Stimulated activated CD4-positive, alpha-beta T cell treated with anti-CD3 and anti-CD28 coated beads, Interleukin-1b, Interleukin-23, amount 100 ng/mL, for 4 hours (primary cell): ENCODE measurements around the gene OSBPL8.
"Not testable (repeated sequence)": the region's sequence is repeated elsewhere in the genome, so short reads cannot be mapped to it uniquely, and the experiment has no call there.

Source experiments
- DNase-seq, 2 donors: peaks; one replicate each; pipeline ENCODE4 v3.0.0-alpha.2; 2020; ENCODE audit warnings: low read depth in 2 of 2

Gene OSBPL8

DNA sequence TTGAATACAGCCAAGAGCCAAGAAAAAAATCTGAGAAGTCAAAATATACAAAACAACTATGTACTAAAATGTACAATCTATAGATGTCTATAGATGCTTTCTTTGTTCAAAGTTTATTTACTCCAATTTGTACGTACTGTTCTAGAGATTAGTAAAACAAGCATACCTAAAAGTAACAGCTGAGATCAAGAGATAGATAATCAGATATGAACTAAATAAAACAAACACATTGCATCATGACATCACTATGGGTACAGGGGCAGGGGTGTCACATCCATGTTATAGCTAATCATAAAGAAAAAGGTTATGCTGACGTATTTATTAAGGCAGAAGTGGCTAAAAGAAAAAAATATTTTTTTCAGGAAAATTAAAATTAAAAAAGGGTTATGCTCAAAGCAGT lies 139.3 kb downstream of the OSBPL8 start:
- DNase-seq: no peak

DNA sequence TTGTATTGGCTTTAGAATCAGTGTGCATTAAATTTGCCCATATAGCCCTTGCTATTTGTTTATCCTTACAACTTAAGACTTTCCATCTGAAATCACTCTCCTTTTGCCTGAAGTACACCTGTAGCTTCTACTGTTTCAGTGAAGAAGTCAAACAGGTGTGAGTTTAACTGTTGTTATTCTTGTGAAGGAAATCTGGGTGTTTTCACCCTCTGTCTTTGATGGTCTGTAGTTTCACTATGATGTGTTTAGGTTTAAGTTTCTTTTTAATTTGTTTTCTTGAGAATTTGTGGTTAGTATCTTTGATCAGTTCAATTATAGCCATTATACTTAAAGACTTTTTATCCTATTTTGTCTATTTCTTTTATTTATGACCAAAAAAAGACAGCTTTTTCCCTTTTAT lies 142.5 kb downstream of the OSBPL8 start:
- no peak for DNase-seq

DNA sequence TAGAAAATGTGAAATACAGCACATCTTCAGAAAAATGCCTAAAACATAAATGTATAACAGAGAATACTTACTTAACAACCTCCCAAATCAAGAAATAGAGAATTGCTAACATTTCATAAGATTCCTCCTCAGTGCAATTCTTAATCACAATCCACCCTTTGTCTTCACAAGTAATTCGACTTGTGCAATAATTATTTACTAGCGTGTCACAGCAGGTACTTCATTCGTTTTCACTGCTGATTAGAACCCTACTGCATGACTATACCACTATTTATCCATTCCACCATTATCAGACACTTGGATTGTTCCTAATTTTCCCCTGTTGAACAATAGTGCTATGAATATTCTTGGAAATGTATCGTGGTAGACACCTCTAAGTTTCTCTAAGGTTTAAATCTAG lies 146.4 kb downstream of the OSBPL8 start:
- DNase-seq: no peak

DNA sequence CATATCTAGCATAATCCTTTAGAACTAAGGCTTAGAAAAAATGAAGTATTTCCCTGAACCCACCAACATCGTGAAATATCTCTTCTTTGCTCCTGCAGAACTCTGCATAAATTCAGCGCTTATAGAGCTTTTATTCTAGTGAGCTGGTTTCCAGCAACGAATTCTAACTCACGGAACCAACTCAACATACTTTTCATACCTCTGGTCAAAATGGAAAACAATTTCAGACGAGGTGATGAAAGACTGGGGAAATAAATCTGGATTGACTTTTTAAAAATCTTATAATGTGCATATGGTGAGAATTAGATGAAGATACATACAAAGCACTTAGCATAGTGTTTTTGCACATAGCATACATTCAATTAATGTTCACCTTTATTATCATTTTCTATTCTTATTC lies 148.8 kb downstream of the OSBPL8 start:
- no peak for DNase-seq

DNA sequence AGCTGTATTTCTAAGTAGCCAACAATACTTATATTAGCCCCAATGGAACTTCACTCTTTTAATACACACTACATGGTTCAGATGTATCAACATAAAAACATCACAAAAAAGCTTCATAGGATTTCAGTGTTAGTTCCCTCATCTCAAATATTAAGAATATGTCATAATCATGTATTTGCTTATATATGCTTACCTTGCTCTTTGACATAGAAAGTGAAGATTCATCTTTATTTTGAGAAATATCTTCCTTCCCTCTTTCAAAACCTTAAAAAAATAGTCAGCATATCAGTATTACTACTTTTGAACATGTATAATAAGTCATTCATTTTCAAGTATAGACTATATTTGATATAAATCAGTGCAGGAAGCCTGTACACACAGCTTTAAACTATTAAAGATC lies 149.2 kb downstream of the OSBPL8 start:
- DNase-seq: no peak

DNA sequence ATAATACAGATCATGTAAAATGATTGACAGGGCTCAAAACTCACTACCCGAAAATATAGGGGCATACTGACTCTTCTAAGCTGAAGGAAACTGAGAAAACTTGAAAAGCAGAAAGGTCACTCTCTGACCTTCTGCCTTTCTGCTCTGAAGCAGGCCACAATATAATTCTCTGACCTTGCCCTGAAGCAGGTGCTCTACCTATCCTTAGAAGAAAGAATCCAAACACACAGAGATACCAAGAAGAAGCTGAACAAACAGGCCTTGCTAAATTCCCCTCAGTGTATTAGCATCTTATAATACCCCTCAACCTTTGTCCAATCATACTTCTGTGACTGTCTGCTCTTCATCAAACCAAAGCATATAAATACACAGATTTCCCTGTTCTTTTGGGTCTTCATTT lies 150.5 kb downstream of the OSBPL8 start:
- no peak for DNase-seq

DNA sequence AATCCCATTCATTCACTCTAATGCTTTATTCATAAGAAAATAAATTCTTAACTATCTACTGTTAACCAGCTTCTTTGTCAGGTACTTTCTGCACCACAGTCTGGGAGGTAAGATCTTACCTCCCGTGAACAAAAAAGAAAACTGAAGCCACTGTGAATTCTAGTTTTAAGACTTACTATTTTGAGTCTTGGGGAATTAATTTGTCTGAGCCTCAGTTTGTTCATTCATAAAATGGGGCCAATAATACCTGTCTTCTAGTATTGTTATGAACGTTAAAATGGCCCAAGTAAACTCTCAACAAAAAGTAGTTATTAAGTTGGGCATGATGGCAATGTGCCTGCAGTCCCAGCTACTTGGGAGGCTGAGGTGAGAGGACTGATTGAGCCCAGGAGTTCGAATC lies 151.9 kb downstream of the OSBPL8 start:
- no peak for DNase-seq

DNA sequence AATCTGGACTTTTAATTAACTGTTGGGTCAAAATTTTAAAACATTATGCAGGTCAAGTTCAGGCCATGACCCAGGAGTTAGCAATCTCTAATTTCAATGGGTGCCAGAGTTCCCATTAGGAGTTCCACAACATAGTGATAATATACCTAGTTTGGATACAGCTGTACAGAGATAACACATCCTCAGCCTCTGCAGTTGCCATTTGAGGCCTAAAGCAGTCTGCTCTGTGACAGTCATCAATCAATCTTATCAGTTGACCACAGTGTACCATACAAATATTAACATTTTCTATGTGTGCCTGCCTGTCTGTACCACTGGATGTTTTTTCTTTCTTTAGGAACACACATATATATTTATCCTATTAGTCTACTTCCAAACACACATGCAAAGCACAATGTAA lies 157.3 kb downstream of the OSBPL8 start:
- no peak for DNase-seq

DNA sequence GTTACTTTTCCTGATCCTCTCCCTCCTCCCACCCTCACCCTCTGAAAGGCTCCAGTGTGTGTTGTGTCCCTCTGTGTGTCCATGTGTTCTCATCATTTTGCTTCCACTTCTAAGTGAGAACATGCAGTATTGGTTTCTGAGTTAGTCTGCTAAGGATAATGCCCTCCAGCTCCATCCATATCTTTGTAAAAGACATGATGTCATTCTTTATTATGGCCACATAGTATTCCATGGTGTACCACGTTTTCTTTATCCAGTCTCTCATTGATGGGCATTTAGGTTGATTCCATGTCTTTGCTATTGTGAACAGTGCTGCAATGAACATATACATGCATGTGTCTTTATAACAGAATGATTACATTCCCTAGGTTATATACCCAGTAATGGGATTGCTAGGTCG lies 159.4 kb downstream of the OSBPL8 start:
- no peak for DNase-seq

DNA sequence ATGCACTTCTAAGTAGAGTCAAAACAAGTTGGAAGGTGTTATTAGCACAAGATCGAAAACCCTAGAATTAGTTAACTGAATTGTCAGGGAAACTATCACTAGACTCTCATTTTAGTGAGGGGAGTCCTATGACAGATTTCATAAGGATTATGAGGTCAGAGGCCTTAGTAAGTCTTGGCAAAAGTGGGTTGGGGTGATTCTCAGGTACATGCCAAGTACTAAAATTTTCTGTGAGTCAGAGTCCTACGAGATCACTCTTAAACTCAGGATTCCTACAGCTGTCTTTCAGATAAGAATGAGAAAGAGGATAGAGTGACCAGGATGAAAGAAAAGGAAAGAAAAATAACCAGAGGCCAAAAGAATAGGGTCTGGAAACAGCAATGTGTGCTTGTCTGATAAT lies 160.5 kb downstream of the OSBPL8 start:
- no peak for DNase-seq

DNA sequence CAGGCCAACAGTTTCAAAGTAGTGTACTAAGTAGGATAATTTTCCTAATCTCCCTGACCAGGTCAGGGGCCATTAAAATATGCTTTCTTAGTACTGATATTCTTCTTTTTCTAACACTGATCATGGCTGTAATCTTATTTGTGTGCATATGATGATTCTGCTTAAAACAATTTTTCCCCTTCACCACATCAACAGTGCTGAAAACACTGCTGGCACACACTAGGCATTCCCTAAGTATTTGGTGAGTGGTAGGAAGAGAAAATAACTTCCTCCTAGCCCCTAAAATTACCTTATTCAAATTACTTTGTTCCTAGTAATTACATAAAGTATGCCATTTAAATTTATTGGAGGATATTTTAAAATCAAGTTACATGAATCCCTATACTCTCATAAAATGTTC lies 161.5 kb downstream of the OSBPL8 start:
- no peak for DNase-seq

DNA sequence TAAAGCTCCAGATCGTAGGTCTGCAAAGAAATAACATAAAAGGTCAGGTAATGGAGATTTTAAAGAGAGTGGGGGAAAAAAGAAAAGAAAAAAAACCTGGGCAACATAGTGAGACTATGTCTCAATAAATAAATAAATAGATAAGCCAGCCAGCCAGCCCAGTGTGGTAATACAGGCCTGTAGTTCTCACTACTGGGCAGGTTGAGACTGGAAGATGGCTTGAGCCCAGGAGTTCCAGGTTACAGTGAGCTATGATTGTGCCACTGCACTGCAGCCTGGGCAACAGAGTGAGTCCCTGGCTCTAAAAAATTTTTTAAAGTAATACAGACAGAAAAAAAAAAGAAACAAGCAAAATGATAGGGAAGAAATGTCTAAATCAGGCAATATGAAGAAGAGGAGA lies 168.1 kb downstream of the OSBPL8 start:
- DNase-seq: no peak

DNA sequence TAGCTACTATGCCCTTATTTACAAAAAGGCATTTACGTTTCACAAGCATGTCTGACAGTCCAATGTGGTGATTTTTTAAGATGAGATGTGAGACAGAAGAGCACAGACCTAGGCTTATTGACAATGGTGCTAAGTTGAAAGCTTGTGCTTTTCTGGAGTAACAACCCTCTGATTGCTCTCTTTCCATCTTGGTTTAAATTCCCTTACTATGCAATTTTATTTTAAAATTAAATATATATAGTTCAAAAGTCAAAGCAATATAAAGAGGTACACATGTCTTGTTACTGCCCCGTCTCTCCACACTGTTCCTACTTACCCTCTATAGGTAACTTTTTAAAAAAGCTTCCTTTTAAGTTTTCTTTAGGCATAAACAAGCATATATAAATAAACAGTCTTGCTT lies 172.0 kb downstream of the OSBPL8 start:
- DNase-seq: no peak

DNA sequence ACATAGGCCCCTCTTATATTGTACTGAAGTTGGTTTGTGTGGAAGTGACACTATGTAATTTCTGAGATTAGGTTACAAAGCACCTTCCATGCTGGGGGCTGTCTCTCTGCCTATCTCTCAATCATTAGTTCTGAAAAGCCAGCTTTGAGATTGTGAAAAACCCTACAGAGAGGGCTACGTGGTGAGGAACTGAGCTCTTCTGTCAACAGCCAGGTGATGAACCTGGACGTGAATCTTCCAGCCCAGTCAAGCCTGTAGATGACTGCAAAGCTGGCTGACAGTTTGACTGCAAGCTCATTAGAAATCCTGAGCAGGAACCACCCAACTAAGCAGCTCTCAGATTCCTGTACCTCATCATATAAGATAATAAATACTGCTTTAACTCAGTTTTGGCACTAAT lies 175.0 kb downstream of the OSBPL8 start:
- no peak for DNase-seq

DNA sequence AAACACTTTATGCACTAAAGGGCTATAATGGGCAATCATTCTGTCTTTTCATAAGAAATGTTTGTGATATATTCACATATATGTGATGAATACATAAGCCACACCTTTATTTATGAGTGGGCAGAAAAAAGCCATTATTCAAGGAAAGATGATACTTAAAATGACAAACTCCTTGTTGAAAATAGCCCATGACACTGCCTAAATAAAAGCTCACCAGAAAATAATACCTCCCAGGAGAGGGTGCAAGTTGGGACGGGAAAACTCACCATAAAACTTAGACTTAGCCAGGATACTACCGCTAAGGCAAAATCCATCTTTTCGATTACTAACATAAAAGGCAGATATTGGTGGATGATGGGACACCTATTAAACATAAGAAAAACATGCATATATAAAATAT lies 175.6 kb downstream of the OSBPL8 start:
- DNase-seq: no peak

DNA sequence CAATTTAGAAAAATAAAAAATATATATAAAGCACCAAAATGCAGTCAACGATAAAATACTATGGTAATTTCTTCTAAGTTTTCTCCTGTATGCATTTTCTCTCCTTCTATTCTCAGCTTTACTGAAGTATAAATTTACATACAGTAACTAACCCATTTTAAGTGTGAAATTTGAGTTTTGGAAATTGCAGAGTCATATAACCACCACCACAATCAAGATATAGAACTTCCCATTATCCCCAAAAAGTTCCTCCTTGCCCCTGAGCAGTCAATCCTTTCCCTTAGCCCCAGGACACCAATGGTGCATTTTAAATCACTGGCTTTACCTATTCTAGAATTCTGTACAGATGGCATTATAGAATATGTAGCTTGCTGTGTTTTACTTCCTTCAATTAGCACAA lies 180.3 kb downstream of the OSBPL8 start:
- DNase-seq: no peak

DNA sequence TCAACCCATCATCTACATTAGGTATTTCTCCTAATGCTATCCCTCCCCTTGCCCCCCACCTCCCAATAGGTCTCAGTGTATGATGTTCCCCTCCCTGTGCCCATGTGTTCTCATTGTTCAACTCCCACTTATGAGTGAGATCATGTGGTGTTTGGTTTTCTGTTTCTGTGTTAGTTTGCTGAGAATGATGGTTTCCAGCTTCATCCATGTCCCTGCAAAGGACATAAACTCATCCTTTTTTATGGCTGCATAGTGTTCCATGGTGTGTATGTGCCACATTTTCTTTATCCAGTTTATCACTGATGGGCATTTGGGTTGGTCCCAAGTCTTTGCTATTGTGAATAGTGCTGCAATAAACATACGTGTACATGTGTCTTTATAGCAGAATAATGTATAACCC lies 182.7 kb downstream of the OSBPL8 start:
- not testable (repeated sequence) for DNase-seq

DNA sequence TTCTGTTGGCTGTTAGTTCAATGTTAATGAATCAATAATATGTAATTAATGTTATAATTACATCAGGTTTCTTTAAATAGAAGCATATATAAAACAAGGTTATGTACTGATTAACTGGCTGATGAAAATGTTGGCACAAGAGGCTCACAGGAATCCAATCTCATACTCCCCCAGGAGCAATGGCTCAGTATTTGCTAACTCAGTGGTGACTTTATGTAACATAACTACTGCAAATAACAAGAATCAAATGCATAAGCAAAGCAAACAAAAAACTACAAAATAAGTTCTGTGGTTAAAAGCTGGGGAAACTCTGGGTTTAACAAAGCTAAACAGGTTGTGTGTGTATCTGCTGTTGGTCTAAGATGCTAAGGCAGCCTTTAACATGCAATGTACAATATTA lies 183.6 kb downstream of the OSBPL8 start:
- DNase-seq: no peak

DNA sequence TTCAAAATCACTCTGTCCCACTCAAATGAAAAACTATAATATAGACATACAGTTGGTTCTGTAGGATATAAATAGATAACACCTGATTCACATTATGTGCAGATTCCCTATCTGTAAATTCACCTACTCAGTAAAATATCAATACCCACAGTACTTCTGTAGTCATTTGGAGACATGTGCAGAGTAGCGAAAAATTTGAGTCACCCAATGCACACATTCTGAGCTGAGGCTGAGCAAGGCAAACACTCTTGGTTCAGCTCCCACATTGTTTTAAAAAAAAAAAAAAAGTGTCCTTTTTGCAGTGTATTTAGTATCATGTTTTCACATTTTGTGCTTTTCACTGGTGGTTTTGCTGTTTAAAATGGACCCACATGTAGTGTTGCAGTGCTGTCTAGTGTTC lies 184.1 kb downstream of the OSBPL8 start:
- no peak for DNase-seq

DNA sequence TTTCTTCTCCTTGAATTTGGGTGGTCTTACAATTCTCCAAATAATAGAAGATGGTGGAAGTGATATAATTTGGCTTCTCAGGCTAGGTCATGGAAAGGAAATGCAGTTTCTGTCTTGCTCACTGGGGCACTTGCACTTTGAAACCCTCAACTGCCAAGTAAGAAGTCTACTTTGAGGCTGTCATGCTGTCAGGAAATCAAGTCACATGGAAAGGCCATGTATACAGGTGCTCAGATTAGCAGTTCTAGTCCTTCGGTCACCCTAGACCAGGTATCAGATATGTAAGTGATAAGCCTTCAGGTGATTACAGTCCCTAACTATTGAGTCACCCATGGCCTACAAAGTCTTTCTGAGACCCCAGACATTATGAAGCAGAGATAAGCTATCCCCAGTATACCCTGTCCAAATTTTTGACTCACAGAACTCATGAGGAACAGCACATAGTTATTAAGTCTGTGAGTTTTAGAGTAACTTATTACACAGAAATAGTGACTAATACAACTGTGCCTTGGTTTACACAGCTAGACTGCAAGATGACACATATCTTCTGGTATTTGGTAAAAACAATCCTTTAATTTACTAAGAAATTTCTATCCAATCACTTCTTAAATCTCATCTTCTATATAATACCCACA lies 185.1 kb downstream of the OSBPL8 start:
- no peak for DNase-seq

DNA sequence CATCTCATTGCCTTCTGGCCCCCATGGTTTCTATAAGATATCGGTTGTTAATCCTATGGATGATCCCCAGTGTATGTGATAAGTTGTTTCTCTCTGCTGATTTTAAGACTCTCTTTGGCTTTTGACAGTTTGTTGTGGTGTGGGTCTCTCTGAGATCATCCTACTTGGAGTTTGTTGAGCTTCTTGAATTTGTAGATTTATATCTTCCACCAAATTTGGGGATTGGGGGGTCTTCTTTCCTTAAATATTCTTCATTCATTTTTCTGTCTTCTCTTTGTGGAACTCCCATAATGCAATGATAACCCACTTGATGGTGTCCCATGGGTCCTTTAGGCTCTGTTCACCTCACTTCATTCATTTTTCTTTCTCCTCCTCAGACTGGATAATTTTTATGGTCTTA lies 191.3 kb downstream of the OSBPL8 start:
- no peak for DNase-seq

DNA sequence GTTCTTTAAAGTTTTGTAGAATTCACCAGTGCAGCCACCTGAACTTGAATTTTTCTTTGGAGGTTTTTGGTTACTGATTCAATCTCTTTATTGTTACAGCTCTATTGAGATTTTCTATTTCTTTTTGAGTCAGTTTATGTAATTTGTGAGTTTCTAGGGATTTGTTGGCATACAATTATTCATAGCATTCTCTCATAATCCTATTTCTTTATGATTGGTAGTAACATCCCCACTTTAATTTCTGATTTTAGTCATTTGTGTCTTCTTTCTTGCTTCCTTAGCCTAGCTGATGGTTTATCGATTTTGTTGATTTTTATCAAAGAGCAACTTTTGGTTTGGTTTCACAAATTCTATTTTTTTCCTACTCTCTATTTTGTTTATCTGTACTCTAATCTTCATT lies 193.4 kb downstream of the OSBPL8 start:
- no peak for DNase-seq

DNA sequence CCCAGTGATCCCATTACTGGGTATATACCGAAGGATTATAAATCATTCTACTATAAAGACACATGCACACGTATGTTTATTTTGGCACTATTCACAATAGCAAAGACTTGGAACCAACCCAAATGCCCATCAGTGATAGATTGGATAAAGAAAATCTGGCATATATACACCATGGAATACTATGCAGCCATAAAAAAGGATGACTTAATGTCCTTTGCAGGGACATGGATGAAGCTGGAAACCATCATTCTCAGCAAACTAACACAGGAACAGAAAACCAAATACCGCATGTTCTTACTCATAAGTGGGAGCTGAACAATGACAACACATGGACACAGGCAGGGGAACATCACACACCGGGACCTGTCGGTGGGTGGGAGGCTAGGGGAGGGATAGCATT lies 195.4 kb downstream of the OSBPL8 start:
- DNase-seq: not testable (repeated sequence)

DNA sequence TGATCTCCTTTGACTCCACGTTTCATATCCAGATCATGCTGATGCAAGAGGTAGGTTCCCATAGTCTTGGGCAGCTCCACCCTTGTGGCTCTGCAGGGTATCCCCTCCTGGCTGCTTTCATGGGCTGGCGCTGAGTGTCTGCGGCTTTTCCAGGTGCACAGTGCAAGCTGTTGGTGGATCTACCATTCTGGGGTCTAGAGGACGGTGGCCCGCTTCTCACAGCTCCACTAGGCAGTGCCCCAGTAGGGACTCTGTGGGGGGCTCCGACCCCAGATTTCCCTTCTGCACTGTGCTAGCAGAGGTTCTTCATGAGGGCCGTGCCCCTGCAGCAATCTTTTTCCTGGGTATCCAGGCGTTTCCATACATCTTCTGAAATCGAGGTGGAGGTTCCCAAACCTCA lies 199.3 kb downstream of the OSBPL8 start:
- DNase-seq: no peak

DNA sequence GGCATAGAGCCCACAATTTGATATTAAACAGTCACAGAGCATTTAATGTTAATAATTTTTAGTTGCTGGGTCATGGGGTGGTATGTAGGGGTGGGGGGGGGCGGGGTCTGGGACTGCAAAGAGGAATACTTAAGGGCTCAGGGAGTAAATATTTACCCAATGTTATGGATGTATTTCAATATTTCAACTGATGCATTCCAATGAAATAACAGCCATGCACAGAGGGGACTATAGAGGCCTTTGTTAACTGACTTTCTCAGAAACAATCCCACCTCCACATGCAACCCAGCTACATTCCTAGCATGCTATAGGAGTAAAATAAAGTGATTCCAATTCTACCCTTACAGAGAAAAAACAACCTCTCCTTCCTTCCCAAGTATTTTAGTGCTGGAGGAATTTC lies 203.5 kb downstream of the OSBPL8 start:
- DNase-seq: no peak
